Measurements from ENCODE around the gene CCDC142.

The CCDC142 gene

DNA sequence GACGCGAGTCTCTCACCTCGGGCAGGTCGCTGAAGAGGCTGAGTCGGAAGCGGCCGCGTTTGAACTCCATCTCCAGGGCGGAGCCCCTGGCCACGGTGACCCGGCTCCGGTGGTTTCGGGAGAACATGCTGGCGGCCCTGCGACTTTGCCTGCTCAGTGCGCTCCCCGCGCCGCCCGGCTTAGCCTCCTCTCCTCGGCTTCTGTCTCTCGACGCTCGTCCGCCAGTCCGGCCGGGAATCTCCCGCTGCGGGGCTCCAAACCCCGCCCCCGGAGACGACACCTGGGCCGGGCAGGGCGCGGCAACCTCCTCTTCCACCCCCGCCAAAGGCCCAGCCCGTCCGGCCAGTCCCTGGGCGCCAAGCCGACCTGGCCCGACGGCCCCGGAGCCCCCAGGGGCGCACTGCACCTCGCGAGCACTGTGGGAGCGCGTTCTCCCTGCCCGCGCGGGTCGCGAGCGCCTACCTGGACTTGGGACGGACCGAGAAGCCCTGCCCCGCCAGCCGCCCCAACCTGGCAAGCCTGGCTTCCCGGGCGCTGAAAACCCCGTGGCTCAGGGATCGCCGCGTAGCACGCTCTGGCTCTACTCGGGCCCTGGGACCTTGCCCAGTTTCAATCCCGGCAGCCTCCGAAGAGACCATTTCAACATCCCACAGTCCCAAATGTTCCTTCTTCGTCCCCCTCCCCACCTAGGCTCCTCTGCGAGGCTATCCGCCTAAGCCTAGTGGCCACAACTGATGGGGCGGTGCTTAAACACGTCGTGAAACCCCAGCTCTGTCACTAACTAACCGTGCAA, 40.9 kb downstream of the CCDC142 start, which contains the start of gene RTKN:
Gene RTKN, minus strand, starts transcription at position 248 of the 793 bp plus-strand sequence. Its CDS starts 121 bp downstream, at position 127.
- DNase-seq, result no peak

GRCh38 chr2:74441170-74441689, 41.6 kb downstream of the CCDC142 start:
- DNase-seq, result no peak

DNA sequence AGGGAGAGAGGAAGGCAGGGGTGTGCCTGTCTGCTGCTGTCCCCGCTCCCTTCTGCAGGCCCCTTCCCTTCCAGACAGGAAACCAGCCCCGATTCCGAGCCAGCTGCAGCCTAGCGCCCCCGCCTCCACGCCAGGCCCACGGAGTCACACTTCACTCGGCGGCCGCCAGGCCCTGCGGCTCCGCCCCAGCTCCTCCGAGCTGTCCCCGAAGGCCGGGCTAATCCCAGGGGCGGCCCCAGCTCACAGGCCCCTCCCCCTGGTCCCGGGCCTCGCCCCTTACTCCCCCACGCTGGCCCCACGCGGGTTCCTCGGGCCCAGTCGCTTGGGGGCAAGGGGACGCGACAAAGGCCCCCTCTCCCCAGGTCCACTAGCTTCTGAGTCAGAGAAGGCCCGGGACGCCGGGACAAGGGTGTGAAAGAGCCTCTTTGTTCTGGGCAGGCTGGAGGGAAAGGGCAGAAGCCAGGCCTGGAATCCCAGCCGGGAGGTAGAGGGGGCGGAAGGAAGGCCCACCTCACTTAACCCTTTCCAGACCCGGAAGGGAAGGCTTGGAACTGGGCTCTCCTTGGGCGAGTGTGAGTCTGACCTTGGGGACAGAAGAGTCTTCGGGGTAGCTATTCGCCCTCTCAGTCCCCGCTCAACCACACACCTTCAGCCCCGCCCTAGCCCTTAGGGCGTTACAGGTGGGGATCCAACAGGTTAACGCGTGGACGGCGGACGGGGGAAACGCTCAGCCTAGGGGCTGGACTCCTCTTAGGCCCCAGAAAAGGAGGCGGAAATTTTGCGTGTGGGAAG, 42.2 kb downstream of the CCDC142 start:
- peak; percentile 40 for DNase-seq

DNA sequence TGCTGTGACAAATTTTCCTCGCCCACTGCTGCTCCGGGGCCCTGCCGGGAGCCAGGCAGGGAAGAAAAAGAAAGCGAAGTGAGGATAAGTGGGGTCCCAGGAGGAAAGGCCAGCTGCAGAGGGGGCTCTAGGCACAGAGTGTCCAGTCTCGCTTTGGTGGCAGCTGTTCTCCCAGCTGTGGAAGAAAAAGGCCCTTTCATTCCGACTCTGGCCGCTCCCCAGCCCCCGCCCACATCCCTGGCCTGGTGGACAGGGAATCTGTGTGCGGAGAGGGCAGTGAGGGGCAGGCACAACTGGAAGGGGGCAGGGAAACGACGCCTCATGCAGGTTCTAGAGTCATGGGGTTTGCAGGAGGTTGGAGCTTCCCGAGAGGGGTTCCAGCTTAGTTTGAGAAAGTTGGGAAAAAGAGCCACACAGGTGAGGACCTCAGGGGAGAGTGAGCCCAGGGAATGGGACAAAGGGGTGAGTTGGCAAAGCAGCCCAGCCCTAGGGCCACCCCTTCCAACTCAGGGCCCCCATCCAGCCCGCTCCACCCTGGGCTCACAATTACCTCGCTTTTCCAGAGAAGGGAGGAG, 42.9 kb downstream of the CCDC142 start:
- DNase-seq, result no peak

DNA sequence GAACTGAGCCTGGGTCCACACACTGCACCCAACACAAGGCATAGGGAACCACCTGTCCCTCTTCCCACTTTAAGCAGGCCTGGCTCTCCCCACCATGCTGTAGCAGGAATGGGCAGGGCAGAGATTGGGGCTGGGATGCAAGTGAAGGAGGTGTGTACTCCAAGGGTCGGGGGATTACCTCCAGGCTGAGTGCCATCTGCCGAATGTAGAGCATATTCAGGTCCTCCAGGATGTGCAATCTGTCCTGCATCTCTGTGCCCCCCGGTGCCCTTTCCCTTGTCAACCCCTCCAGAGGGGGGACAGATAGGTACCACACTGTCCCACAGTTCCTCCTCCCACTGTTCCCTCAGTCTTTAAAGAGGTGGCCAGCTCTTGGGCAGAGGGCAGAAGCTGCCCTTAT, 43.4 kb downstream of the CCDC142 start:
- no peak for DNase-seq

- no peak for DNase-seq
Measured at GRCh38 chr2:74438248-74438647, 44.5 kb downstream of the CCDC142 start.

DNA sequence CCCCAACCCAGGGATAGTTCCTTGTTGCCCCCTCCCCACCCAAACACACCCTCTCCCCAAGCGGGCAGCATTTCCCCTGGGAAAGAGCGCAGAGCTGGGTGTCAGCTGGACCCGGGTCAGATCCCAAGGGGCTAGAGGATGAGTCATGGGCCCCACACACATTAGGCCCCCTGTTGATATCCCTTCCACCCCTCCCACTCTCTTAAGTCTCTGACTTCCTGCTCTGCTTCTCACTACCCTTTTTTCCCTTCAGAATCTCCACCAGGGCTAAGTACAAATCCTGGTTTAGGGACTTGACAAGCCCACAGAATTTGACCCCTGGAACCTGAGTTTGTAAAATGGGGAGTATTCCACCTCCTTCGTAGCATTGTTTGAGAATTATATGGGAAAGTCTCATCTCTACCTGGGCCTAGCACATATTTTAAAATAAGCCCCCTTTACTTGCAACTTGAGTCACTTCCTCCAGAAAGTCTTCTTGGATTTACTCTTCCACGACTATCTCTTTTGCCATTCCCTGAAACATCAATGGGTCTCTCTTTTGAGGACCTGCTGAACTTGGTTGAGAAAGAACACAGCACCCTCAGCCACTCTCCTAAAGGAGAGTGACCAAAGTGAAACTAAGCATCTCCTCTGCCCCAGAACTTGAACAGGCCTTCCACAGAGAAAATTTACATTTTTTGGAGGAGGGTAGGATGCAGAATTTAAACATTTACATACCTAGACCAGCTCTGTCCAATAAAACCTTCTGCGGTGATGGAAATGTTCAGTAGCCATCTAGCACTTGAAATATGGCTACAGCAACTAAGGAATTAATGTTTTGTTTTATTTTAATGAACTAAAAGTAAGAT, 45.7 kb downstream of the CCDC142 start:
- no peak for DNase-seq

DNA sequence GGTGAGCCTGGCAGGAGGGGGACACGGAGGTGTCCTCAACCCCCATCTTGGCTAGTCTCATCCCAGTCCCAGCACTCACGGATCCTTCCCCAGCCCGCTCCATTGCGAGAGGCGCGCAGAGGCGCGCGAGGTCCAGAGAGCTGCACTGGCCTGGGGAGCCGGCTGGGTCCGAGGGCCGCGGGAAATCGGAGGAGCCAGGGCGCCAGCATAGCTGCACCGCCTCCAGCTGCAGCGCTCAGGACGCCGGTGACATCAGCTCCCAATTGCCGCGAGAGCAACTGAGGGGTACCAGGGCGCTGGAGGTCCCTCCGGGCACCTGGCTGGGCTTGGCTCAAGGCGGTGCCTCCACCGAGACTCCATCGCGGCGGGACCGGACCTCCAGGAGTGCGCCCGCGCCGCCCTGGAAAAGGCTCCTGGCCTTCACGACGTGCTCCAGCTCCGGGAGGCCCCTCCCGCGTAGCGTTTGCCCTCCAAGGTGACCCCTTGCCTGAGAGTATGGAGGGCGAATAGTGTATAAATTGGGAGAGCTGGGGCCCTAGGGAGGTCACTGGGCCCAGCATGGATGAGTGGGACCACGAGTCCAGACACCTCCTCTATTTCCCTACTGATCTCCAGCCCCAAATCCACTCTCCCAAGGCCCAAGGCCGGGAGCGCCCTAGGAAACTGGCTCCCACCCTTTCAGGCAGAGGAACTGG, 46.5 kb downstream of the CCDC142 start:
- DNase-seq, result no peak

DNA sequence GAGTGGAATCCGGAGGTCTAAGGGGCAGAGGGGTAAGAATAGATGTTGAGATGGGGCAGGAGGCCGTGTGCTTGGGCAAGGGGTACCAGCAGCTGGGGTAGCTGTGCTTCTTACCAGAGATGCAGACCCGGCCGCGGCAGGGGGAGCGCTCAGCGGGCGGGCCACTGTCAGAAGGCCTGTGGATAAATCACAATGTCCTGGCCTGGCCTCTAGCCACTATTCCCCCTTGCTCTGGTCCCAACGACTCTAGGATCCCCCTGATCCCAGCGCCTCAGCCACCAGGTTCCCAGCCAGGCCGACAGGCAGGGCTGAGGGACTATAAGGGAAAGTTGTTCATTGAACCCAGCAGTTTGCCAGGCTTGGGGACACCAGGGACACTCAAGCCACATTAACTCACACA, 52.3 kb downstream of the CCDC142 start:
- no peak for DNase-seq

DNA sequence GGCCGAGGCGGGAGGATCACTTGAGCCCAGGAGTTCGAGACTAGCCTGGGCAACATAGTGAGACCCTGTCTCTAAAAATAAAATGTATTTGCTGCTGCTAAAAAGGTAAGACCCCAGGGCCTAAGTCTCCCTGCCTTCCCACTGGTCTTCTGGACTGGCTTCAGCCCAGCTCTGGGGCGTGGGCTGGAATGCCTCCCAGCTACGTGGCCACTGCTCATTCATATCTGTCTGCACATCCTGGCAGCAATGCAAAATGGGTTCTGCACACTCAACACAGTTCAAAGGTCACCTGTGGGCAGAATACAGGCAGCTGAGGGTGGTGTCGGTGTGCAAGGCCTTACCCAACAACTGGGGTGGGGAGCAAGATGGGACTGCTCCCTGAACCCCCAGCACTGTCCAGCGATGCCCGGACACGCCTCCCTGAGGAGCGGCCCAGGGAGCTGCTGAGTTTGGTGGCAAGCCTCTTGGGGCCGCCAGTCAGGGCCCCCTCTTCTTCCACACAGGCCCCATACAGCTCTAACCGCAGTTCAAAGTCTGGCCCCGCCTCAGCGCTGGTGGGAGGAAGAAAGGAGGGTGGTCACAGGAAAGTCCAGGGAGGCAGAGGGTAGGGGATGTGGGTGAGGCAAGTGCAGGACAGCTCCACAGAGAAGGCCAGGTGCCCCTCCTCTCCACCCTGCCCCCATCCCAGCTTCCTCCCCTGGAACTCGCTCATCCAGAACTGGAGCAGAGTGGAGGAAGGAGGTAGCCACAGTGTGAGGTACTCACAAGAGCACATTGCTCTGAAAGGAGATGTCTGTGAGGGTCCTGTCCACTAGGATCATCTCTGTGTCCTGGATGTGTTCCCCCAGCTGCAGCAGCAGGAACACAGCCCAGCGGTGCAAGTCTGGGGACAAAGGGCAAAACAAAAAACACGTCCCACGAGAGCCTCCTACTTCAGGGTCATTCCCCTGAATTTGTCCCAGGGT, 53.0 kb downstream of the CCDC142 start:
- peak; percentile 12 for DNase-seq

DNA sequence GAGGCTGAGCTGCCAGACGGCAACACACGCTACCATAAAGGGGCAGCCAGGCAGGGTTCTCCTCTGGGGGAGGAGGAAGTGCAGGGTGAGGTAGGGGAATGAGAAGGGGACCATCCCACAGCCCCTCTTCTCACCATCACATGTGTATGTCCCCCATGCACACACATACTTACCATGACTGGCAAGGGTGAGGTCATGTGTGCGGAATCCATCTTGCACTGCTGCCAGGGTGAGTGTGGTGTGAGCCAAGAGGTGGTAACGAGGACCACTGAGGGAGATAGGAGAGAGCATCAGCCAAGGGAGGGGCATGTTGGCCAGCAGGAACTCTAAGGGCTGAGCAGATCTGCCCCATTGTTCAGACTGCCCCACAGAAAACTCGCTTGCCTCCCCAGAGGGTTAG, 54.1 kb downstream of the CCDC142 start:
- DNase-seq, result no peak

DNA sequence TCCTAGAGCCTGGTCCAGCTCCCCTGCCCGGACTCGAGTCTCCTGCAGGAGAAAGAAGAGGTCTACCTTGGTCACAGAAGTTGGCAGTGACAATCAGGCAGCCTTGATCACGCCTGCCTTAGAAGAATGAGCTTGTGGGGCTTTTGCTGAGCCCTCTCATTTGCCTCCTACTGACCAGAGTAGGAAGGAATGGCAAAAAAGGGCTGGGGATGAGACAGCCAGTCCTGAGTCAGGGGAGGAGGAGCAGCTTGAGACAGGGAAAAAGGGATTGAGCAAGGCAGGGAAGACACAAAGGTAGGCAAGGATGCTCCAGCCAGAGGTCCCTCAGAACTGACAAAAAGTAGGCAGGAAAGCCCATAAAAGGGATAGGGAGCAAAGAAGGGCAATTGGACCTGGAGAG, 55.2 kb downstream of the CCDC142 start:
- no peak for DNase-seq

DNA sequence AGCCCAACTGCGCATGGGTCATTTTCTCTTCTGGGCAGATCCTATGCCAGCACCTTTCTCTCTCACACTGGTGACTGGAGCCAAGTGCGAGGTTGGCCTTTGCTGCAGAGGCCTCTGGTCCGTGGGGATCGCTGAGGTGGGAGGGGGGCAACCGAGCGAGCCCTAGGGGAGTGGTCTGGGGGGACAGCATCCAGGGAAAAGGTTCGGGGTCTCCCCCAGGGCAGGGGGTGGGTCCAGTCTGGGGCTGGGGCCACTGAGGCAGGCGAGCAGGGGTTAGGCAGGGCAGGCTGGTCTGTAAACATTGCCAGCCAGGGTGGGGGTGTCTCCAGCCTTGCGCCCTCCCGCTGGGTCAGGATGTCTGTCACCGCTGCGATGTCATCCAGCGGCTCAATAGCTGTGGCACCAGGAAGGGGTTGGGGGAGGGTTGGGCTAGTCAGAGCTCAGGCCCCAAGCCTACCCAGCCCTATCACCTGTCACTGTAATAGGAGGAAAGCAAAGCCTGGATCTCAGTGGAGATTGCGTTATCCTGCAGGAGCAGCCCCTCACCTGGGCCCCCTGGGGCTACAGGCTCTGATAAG, 56.5 kb downstream of the CCDC142 start:
- no peak for DNase-seq

DNA sequence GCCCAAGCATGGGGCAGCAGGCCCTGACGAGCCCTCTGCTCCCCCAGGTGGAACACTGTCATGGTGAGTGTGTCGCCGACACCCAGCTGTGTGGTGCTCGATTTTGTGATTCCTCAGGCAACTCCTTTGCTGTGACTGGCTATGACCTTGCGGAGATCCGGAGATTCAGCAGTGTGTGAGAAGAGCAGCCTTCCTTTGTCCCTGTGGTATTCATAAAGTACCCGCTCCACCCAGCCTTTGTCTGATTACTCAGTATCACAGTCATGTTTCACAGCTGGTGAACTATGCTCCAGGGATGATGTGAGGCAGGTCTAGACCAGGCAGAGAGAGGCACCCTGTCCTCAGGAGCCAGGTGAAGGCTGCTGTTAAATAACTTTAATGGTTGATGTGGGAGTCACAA, 57.3 kb downstream of the CCDC142 start:
- no peak for DNase-seq

DNA sequence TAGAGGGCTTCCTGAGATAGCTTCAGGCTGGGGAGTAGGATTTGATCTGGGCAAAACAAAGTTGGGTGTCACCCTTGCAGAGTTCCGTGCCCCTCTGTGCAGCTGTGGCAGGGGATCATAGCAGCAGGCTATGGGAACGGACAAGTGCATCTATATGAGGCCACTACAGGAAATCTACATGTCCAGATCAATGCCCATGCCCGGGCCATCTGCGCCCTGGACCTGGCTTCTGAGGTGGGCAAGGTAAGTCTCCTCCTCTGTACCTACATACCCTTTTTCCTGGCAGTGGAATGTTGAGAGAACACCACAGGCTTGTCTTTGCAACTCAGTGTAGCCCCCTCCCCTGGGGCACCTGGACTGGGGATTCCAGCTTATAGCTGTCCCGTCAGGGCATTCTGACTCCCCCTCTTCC, 57.8 kb downstream of the CCDC142 start:
- no peak for DNase-seq

DNA sequence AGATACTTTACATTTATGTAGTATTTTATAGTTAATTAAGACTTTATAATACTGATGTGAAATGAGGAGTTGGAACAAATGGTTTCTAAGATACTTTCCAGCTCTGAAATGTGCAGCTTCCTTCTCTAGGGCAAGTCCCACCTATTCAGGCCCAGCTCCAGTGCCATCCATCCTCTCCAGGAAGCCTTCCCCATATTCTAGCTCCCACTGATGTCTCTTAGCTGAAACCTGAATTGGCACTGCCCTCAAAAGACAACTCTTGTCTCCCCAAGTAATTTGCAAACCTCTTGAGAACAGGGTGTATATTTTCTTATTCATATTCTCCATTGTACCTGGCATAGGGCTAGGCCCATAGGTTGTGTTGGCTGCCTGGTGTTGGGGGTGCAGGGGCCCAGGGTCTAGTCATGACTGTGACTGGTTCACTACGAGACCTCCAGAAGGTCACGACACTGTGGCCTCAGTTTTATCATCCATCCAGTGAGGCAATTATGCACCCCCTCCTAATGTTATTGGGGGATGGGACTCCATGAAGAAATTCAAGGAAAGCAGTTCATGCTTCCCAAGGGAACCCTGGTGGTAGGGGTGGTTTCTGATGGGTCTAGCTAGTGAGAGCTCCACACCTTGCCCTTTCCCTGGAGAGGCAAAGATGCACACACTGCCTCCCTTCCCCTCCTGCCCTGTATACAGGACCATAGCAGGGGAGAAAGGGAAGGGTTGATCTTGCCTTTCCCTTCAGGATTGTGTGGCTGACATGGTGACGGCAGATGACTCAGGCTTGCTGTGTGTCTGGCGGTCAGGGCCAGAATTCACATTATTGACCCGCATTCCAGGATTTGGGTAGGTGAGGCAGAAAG, 58.4 kb downstream of the CCDC142 start:
- no peak for DNase-seq

All from hematopoietic multipotent progenitor cell treated with erythropoietin and hydrocortisone succinate and interleukin-3 and kit ligand, for 8 days (in vitro differentiated cells).